ENCODE results near the gene PIEZO2.

GRCh38 chr18:11089931-11090715, 59.2 kb downstream of the PIEZO2 start:
- TF ChIP-seq TAF1 (IDR thresholded peaks at IDR 0.05; ENCODE audit: low read depth, low read length) (no peak), POLR2AphosphoS5 (IDR thresholded peaks at IDR 0.05; ENCODE audit: low read depth, low read length) (no peak), POLR2A (IDR thresholded peaks at IDR 0.05; ENCODE audit: low read depth, low read length) (no peak), SPI1 (IDR thresholded peaks at IDR 0.05; ENCODE audit: low read depth, low read length) (no peak)

All from GM12891 (cell line).